Measurements from ENCODE around the gene MTNR1B.

The MTNR1B gene

GRCh38 chr11:93000511-93001476 lies 31.3 kb downstream of the MTNR1B start:
- TF ChIP-seq POLR2A (IDR thresholded peaks at IDR 0.05; ENCODE audit: low read depth, low read length), result no peak
- DNase-seq (ENCODE audit: insufficient read length, low spot score), result no peak
- peak; percentile 92 for FAIRE-seq

GRCh38 chr11:93001806-93002205 lies 32.4 kb downstream of the MTNR1B start:
- no peak for TF ChIP-seq POLR2A (IDR thresholded peaks at IDR 0.05; ENCODE audit: low read depth, low read length)
- no peak for DNase-seq (ENCODE audit: insufficient read length, low spot score)
- no peak for FAIRE-seq

- FAIRE-seq (no peak), DNase-seq (ENCODE audit: insufficient read length, low spot score) (no peak)
- TF ChIP-seq POLR2A (IDR thresholded peaks at IDR 0.05; ENCODE audit: low read depth, low read length), result no peak
Observed at GRCh38 chr11:93002380-93002779, 32.9 kb downstream of the MTNR1B start.

GRCh38 chr11:93005239-93005638 lies 35.8 kb downstream of the MTNR1B start:
- DNase-seq (ENCODE audit: insufficient read length, low spot score) (no peak), FAIRE-seq (no peak)
- no peak for TF ChIP-seq POLR2A (IDR thresholded peaks at IDR 0.05; ENCODE audit: low read depth, low read length)

- no peak for DNase-seq (ENCODE audit: insufficient read length, low spot score)
- FAIRE-seq, result no peak
- TF ChIP-seq POLR2A (IDR thresholded peaks at IDR 0.05; ENCODE audit: low read depth, low read length), result no peak
Observed at GRCh38 chr11:93013646-93014045, 44.2 kb downstream of the MTNR1B start.

DNA sequence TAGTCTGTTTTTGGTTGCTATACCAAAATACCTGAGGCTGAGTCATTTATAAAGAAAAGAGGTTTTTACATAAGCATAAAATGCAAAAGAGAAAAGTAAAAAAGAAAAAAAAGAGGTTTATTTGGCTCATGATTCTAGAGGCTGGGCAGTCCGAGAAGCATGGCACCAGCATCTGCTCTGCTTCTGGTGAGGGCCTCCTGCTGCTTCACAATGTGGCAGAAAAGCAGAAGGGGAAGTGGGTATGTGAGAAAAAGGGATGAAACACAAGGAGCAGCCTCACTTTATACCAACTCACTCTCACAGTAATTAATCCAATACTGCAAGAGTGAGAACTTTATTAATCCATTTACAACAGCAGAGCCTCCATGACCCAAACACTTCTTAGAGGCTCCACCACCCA lies 47.1 kb downstream of the MTNR1B start:
- FAIRE-seq (no peak), DNase-seq (ENCODE audit: insufficient read length, low spot score) (no peak)
- no peak for TF ChIP-seq POLR2A (IDR thresholded peaks at IDR 0.05; ENCODE audit: low read depth, low read length)

- FAIRE-seq, result peak; percentile 84
- DNase-seq (ENCODE audit: insufficient read length, low spot score), result no peak
- TF ChIP-seq POLR2A (IDR thresholded peaks at IDR 0.05; ENCODE audit: low read depth, low read length), result no peak
Observed at GRCh38 chr11:93017821-93018690, 48.6 kb downstream of the MTNR1B start.

DNA sequence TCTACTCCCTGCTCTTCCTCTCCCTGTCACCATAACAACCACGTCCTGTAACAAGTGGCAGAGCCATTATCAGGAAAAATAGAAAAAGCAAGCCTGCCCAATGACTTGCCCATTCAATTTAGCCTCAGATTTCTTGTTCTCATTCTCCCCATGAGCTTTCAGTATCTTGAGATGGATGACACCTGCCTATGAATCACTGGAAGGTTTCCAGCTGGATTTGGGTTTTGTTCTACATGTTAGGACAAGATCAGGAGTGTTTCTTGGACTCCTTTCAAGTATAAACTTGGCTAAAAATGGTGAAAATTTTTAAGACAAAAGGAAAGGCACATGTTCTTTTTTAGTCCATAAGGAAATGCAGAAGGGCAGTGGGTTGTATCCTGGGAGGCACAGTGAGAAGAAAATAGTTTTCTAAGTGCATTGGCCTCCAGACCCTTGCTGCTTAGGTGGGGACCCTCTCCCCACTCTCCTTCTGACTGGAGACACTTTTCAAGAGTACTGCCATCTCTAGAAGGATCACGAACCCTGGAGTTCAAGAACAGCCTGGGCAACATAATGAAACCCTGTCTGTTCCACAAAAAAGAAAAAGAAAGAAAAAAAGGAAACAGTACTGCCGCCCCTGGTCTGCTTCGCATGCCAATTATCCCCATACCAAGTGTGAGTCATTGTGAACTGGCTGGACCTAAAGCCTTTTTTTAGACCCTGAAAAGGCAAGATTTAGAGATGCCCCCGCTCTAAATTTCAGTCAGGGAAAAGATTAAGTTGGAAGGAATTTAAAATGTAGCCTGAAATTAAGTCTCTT lies 51.0 kb downstream of the MTNR1B start:
- no peak for DNase-seq (ENCODE audit: insufficient read length, low spot score)
- FAIRE-seq, result peak; percentile 74
- TF ChIP-seq POLR2A (IDR thresholded peaks at IDR 0.05; ENCODE audit: low read depth, low read length), result no peak

DNA sequence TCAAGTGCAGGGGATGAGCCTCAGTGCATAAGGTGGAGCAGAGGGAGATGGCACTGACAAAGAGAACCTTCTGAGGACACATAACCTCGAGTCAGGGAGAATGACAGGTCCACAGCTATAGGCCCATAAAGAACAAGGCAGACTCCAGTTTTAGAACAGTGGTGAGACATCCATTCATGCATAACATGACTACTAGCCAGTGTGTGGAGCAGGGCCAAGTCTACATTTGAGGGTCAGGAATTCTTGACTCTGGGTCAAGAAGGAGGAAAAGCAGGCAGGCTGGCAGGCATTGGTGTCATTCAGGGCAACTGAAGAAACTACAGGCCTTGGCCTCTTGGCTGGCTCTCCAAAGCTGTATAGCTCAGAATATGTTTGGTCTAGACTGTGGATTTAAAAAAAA lies 54.9 kb downstream of the MTNR1B start:
- FAIRE-seq, result no peak
- TF ChIP-seq POLR2A (IDR thresholded peaks at IDR 0.05; ENCODE audit: low read depth, low read length), result no peak
- DNase-seq (ENCODE audit: insufficient read length, low spot score), result no peak

DNA sequence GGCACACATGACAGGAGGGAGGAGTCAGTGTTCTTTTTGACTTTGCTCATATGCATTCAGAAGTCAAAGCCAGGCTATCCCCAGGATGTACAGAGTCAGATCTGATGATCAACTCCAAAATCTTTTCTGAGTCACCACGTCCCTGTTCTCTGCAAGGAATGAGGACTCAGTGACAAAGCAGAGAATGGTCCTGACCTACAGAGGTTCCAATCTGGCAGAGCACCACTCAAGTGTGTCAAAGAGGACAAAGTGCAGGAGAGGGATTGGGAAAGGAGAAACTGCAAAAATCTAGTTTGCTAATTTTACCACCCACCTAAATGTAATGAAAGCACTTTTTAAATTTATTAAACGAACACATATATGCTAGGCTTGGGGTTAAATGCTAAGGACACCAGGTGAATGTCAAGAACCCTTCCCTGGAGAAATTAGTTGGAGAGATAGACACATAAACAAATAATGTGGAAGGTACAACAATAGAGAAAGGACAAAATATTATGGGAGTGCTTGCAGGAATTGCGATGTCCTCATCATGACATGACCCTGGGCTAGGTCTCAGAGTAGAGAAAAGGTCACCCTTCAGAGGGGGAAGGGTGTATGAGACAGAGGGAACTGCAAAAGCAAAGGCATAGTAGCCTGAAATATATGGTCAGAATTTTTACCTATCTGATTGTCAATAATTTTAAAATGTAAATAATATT lies 56.3 kb downstream of the MTNR1B start:
- TF ChIP-seq POLR2A (IDR thresholded peaks at IDR 0.05; ENCODE audit: low read depth, low read length), result no peak
- no peak for DNase-seq (ENCODE audit: insufficient read length, low spot score)
- peak; percentile 33 for FAIRE-seq

DNA sequence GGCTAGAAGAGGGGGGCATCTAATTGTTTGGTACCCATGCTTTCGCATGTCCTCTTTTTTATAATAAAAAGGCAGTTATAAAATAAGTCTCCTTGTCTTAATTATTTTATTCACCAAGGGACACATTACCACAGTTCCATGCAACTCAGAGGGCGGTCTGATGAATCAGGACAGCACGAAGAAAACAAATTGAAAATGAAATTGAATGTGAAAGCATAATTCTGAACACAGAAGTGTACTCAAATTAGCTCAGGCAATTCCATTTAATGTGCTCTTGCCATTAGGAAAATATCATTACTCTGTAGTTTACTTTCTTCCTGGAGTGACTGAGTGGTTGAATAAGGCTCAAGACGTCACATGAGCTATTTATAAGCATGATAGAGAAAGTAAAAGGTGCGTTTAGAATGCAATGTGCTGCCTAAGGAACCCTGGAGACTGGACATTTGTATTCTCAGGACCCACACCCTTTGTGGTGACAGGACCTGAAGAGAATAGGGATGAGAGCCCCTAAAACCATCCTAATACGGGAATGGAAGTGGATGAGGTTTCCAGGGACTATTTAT lies 59.6 kb downstream of the MTNR1B start:
- FAIRE-seq (no peak), DNase-seq (ENCODE audit: insufficient read length, low spot score) (no peak)
- no peak for TF ChIP-seq POLR2A (IDR thresholded peaks at IDR 0.05; ENCODE audit: low read depth, low read length)

DNA sequence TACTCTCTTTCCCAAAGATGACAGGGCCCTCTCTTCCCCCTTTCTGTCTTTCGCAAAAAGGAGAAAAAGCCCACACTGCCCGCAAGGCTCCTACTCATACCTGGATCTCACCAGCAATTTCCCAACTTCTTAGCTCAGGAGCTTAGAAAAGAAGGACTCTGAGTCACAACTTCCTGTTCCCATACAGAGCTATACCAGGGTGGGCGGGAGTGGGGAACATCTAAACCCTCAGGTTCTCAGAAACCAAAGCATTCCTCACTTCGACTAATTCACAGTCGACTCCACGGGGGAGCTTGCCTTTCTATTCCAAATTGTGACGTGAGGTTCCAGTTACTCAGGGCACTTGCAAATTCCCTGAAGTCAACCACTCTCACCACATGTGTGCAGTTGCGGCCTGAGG lies 61.9 kb downstream of the MTNR1B start:
- no peak for DNase-seq (ENCODE audit: insufficient read length, low spot score)
- FAIRE-seq, result no peak
- TF ChIP-seq POLR2A (IDR thresholded peaks at IDR 0.05; ENCODE audit: low read depth, low read length), result no peak

Measured in H54 (cell line).